Mucosa of gallbladder (tissue), 1 donor: ENCODE data around the gene GPRIN2. TPM values are rescaled to one million over a fixed set of nuclear protein-coding genes. Genes with fewer than 3 reads are reported as not detected.

Experiments used
- DNase-seq: peaks from one replicate; pipeline ENCODE4 v3.0.0-alpha.2; 2020; ENCODE audit warnings: low spot score
- total RNA-seq: library from RNA; stranded (reverse); gene quantifications from one replicate; pipeline ENCODE4 v1.2.1, GENCODE V29; 2021
- donor health status: DM: no; HTN: no; CAD: no.

GPRIN2 gene
- total RNA-seq, 1 donor from 2014 or later, result 14.8 TPM

- no peak for DNase-seq
Observed at GRCh38 chr10:46549171-46550075, 7.0 kb downstream of the GPRIN2 start.

DNA sequence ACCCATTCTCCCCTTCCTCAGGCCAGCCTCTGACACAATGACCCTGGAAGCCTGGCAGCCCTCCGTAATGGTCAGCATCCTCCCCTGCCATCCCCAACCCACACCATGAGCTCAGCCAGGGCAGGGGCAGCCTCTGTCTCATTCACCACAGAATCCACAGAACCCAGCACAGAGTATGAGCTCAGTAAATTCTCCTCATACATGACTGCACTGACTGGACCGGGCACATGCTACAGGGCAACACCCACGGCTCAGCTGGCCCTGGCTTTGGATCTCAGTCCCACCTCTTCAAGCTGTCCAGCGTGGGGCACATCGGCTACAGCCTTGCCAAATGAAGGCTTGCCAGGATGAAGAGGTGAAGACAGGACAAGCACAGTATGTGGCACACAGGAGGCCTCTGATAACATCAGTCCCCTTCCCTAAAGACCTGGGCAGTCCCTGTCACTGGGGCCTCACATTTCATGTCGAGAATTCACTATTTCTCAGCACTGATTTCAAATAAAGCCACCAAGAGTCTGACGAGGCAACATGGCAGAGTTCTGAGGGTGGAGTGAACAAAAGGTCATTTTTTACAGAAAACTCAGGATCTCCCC is 7.9 kb downstream of the GPRIN2 start:
- DNase-seq, result no peak

GRCh38 chr10:46547541-46548497 is 8.6 kb downstream of the GPRIN2 start:
- no peak for DNase-seq

- no peak for DNase-seq
Observed at GRCh38 chr10:46546591-46547540, 9.6 kb downstream of the GPRIN2 start.

GRCh38 chr10:46545861-46546590 is 10.4 kb downstream of the GPRIN2 start:
- DNase-seq, result no peak

DNA sequence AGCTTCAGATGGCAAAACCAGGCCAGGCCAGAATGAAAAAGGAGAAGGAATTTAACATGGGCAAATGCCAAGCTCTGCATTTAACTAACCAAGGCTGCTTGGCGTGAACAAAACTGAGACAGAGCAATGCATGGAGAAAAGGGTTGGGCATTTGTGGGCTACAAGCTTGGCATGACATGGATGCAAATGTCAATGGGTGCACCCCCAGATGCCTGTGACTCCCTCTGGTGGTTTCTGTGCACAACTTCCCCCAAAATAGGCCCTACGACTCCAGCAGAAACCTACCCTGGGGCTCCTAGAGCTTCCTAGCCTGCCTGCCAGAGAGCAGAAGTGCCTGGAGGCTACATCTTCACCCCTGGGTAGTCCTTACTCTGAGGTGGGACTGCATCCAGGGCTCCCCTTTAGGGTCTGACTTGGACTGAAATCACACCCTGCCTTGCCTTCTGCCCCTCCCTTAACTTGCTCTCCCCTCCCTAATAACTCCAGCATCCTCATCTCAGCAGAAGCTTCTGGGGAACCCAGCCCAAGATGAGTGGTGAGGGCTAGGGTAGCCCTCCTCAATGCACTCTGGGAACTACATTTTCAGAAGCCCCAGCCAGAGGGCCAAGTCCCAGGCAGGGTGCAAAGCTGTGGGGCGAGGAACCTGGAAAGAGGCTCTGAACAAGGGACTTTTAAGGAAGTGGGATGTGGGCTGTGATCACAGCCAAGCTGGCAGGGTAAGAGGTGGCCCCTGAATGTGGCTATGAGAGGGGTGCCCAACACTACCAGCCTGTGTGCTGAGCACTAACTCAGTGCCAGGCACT is 11.3 kb downstream of the GPRIN2 start:
- DNase-seq, result no peak

GRCh38 chr10:46543466-46544377 is 12.7 kb downstream of the GPRIN2 start:
- DNase-seq, result no peak

- DNase-seq, result no peak
Observed at GRCh38 chr10:46542567-46543465, 13.6 kb downstream of the GPRIN2 start.

DNA sequence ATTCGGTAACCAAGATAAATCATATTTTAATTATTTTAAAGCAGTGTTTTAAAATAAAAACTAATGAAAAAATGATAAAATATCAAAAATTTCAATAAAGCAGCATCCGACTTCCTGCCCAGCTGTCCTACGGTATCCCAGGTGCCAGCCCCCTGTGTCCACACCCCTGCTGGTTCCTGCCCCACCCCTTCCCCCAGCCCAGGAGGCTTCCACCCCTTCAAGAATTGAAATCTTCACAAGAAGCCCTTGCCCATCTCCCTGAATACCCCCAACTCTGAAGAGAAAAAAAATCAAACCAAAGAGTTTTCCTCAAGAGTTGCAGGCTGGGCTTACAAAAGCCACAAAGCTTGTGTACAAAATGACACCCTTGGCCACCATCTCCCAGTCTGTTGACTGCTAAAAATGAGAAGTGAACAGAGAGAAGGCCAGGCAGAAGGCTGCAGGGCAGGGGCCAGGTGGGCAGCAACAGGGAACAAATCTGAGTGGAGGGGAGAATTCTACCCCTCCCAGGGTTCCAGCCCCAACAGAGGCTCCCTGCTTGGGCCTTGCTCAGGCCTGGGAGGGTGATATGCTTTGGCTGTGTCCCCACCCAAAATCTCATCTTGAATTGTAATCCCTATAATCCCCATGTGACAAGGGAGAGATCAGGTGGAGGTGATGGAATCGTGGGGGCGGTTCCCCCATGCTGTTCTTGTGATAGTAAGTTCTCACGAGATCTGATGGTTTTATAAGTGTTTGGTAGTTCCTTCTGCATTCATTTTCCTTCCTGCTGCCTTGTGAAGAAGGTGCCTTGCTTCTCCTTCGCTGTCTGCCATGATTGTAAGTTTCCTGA is 14.5 kb downstream of the GPRIN2 start:
- DNase-seq, result no peak

- no peak for DNase-seq
Observed at GRCh38 chr10:46541017-46541661, 15.3 kb downstream of the GPRIN2 start.

DNA sequence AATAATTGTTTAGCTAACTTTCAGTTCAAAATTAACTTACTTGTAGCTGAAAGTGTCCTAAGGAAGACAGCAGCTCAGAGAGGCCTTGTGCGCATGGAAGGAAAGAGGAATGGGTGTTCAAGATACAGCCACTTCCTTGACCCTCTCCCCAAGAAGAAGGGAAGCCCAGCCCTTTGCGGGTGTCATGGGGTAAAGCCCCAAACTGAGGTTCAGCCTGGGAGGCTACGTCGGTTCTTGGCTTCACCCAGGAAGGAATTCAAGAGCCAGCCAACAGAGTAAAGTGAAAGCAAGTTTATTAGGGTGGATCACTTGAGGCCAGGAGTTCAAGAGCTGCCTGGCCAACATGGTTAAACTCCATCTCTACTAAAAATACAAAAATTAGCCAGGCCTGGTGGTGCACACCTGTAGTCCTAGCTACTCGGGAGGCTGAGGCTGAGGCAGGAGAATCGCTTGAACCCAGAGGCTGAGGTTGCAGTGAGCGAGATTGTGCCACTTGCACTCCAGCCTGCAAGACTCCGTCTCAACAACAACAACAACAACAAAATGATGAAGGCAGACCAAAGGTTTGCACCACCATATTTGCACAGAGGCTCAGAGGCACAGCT is 15.9 kb downstream of the GPRIN2 start:
- DNase-seq, result no peak

GRCh38 chr10:46539596-46540411 is 16.7 kb downstream of the GPRIN2 start:
- DNase-seq, result peak; percentile 61

- no peak for DNase-seq
Observed at GRCh38 chr10:46538717-46539426, 17.6 kb downstream of the GPRIN2 start.

- DNase-seq, result no peak
Observed at GRCh38 chr10:46538155-46538554, 18.3 kb downstream of the GPRIN2 start.
